ENCODE measurements around the gene BEX2. TPM values are rescaled to one million over a fixed set of nuclear protein-coding genes. Genes with fewer than 3 reads are reported as not detected.

Gene BEX2
- polyA plus RNA-seq, 3 donors, result 0.22 to 0.75 (median 0.66) TPM

GRCh38 chrX:103338663-103339062 lies 27.9 kb upstream of the BEX2 start:
- intact Hi-C loops (cut with micrococcal nuclease), result no loop called here
- Histone ChIP-seq H3K9ac (ENCODE audit: insufficient read depth, low read length, poor library complexity, severe bottlenecking) (no peak overlapping the region), H3K27ac (ENCODE audit: low read depth in 1 of 2, low read length in 2 of 2) (no peak overlapping the region), H3K36me3 (replicated peaks in 1 of 2; ENCODE audit: control insufficient read depth in 1 of 2, insufficient read depth in 2 of 2, low read length in 2 of 2) (no peaks in the 10 kb centered on the region), H4K20me1 (ENCODE audit: insufficient read depth, low read length) (no peaks in the 10 kb centered on the region), H3K79me2 (ENCODE audit: insufficient read depth, low read length) (no peaks in the 10 kb centered on the region), H3K4me1 (ENCODE audit: control insufficient read depth in 1 of 2, insufficient read depth in 2 of 2, low read length in 2 of 2) (no peaks in the 10 kb centered on the region), H3K9me3 (replicated peaks in 1 of 2; ENCODE audit: control insufficient read depth in 1 of 2, insufficient read depth in 1 of 2, low read length in 2 of 2) (no peaks in the 10 kb centered on the region), H2AFZ (ENCODE audit: insufficient read depth, low read depth, low read length, poor library complexity, severe bottlenecking) (no peak overlapping the region), H3K4me3 (replicated peaks in 1 of 3; ENCODE audit: low read depth in 2 of 3, low read length in 3 of 3) (no peak overlapping the region), H3K4me2 (replicated peaks; ENCODE audit: extremely low read depth, low read length, poor library complexity, severe bottlenecking) (no peak overlapping the region), H3K27me3 (ENCODE audit: control insufficient read depth in 2 of 2, insufficient read depth in 2 of 2, low read length in 2 of 2) (peaks cover 0 to 2% of the 10 kb centered on the region in 2 donors)
- Mint-ChIP-seq H3K4me3 (no peak overlapping the region), H3K27me3 (ENCODE audit: low read depth in 3 of 3) (peaks cover 0 to 13% (median 1%) of the 10 kb centered on the region in 3 donors), H3K36me3 (no peaks in the 10 kb centered on the region), H3K4me1 (no peaks in the 10 kb centered on the region), H3K27ac (no peak overlapping the region), H3K9me3 (no peaks in the 10 kb centered on the region)
- WGBS (ENCODE audit: insufficient coverage), result no CpG with 5 or more reads among the region's 3 CpGs
- no peak for DNase-seq
- TF ChIP-seq CTCF (IDR thresholded peaks at IDR 0.05), result no peak

- intact Hi-C loops (cut with micrococcal nuclease), result no loop called here
- Mint-ChIP-seq H3K4me1 (peaks cover 10% of the 10 kb centered on the region), H3K4me3 (peak overlapping the region in 1 of 2 donors; percentile 73), H3K9me3 (peaks cover 0 to 8% (median 0%) of the 10 kb centered on the region in 7 donors), H3K27ac (no peak overlapping the region), H3K27me3 (ENCODE audit: low read depth in 3 of 3) (peaks cover 21 to 33% (median 23%) of the 10 kb centered on the region in 3 donors), H3K36me3 (no peaks in the 10 kb centered on the region)
- no peak for TF ChIP-seq CTCF (IDR thresholded peaks at IDR 0.05)
- Histone ChIP-seq H3K9ac (ENCODE audit: insufficient read depth, low read length, poor library complexity, severe bottlenecking) (no peak overlapping the region), H3K27ac (ENCODE audit: low read depth in 1 of 2, low read length in 2 of 2) (no peak overlapping the region), H3K4me1 (ENCODE audit: control insufficient read depth in 1 of 2, insufficient read depth in 2 of 2, low read length in 2 of 2) (no peaks in the 10 kb centered on the region), H3K4me3 (replicated peaks in 1 of 3; ENCODE audit: low read depth in 2 of 3, low read length in 3 of 3) (no peak overlapping the region), H4K20me1 (ENCODE audit: insufficient read depth, low read length) (no peaks in the 10 kb centered on the region), H3K79me2 (ENCODE audit: insufficient read depth, low read length) (no peaks in the 10 kb centered on the region), H3K9me3 (replicated peaks in 1 of 2; ENCODE audit: control insufficient read depth in 1 of 2, insufficient read depth in 1 of 2, low read length in 2 of 2) (no peaks in the 10 kb centered on the region), H3K4me2 (replicated peaks; ENCODE audit: extremely low read depth, low read length, poor library complexity, severe bottlenecking) (no peak overlapping the region), H2AFZ (ENCODE audit: insufficient read depth, low read depth, low read length, poor library complexity, severe bottlenecking) (no peak overlapping the region), H3K27me3 (ENCODE audit: control insufficient read depth in 2 of 2, insufficient read depth in 2 of 2, low read length in 2 of 2) (peaks cover 17 to 27% of the 10 kb centered on the region in 2 donors), H3K36me3 (replicated peaks in 1 of 2; ENCODE audit: control insufficient read depth in 1 of 2, insufficient read depth in 2 of 2, low read length in 2 of 2) (no peaks in the 10 kb centered on the region)
- DNase-seq, result no peak
- WGBS (ENCODE audit: insufficient coverage), result 29% methylated on average over 9 of the region's 21 CpGs
Measured at GRCh38 chrX:103330681-103331288, 20.0 kb upstream of the BEX2 start.

Measured in CD14-positive monocyte (primary cell).